ENCODE results near the gene ACTA2. TPM values are rescaled to one million over a fixed set of nuclear protein-coding genes. Genes with fewer than 3 reads are reported as not detected.

ACTA2 gene
- total RNA-seq, 1 experiment from 2014 or later: 2.4 TPM

DNA sequence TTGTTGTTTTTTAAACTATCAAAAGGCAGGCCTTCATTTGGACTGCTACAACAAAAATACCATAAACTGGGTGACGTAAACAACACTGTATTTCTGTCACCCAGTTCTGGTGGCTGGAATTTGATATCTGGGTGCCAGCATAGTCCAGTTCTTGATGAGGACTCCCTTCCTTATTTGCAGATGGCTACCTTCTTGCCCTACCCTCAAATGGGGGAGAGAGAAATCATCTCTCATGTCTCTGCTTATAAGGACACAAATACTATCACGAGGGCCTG lies 25.2 kb downstream of the ACTA2 start:
- no peaks in the 10 kb centered on the region for H3K79me2 ChIP-seq (ENCODE audit: insufficient read depth, low read length)
- no peak overlapping the region for H3T11ph ChIP-seq (ENCODE audit: low read length)
- H3K9ac ChIP-seq (ENCODE audit: extremely low read depth, insufficient read length, low read length): no peak overlapping the region
- H3K56ac ChIP-seq (ENCODE audit: insufficient read length, low read depth, low read length): no peak overlapping the region
- no peak overlapping the region for H2AFZ ChIP-seq (ENCODE audit: low read length)
- H2BK20ac ChIP-seq (ENCODE audit: low read depth, low read length, poor library complexity, severe bottlenecking): no peak overlapping the region
- no peak overlapping the region for H3K18ac ChIP-seq (ENCODE audit: insufficient read length, low read depth, low read length)
- H3K27ac ChIP-seq (ENCODE audit: insufficient read length, low read depth, low read length): no peak overlapping the region
- no peak for DNase-seq
- H3K4me1 Mint-ChIP-seq: peaks cover 2 to 9% of the 10 kb centered on the region in 2 experiments
- H3K4me1 ChIP-seq (ENCODE audit: insufficient read depth, low read length): no peaks in the 10 kb centered on the region; the same call in 1 of the 2 replicates
- H3K9me3 Mint-ChIP-seq: no peaks in the 10 kb centered on the region
- H3K4me3 Mint-ChIP-seq: no peak overlapping the region
- H4K8ac ChIP-seq (replicated peaks; ENCODE audit: insufficient read length, low read depth, low read length): no peak overlapping the region
- no peaks in the 10 kb centered on the region for H3K9me3 ChIP-seq (ENCODE audit: control insufficient read depth, low read depth, low read length)
- no peak overlapping the region for H3K4me2 ChIP-seq (ENCODE audit: insufficient read depth, insufficient read length, low read length)
- no CpG with 5 or more reads among the region's 2 CpGs for WGBS (ENCODE audit: extremely low coverage, insufficient read length, low lambda C conversion rate)
- H2BK15ac ChIP-seq (ENCODE audit: low read depth, low read length): no peak overlapping the region
- no peak overlapping the region for H2BK120ac ChIP-seq (ENCODE audit: low read depth, low read length, poor library complexity, severe bottlenecking)
- H3K4ac ChIP-seq (ENCODE audit: low read depth, low read length): no peak overlapping the region
- no peak overlapping the region for H4K5ac ChIP-seq (ENCODE audit: insufficient read length, low read depth, low read length)
- H3K27me3 ChIP-seq (ENCODE audit: insufficient read depth, low read length): no peaks in the 10 kb centered on the region
- H4K20me1 ChIP-seq (ENCODE audit: control insufficient read depth, insufficient read depth, insufficient read length): no peaks in the 10 kb centered on the region
- H3K23me2 ChIP-seq (ENCODE audit: insufficient read length, low read depth, low read length, poor library complexity, severe bottlenecking): no peaks in the 10 kb centered on the region
- H4K91ac ChIP-seq (ENCODE audit: insufficient read length, low read depth, low read length): no peak overlapping the region
- H3K14ac ChIP-seq (ENCODE audit: insufficient read depth, low read length): no peak overlapping the region
- H3K27ac Mint-ChIP-seq: no peak overlapping the region
- no peak overlapping the region for H2AK5ac ChIP-seq (ENCODE audit: insufficient read length, low read length)
- no peaks in the 10 kb centered on the region for H3K79me1 ChIP-seq (ENCODE audit: insufficient read depth, low read depth, low read length, poor library complexity, severe bottlenecking)
- no peak overlapping the region for H2BK5ac ChIP-seq (ENCODE audit: insufficient read length, low read length)
- H3K27me3 Mint-ChIP-seq (ENCODE audit: low read depth): no peaks in the 10 kb centered on the region
- H3K23ac ChIP-seq (ENCODE audit: insufficient read length, low read depth, low read length): no peak overlapping the region
- peaks cover 0 to 2% (median 0%) of the 10 kb centered on the region in 3 experiments; a peak in 1 of 7 replicates for H3K36me3 Mint-ChIP-seq (ENCODE audit: insufficient read depth in 1 of 3, low read depth in 3 of 3)
- TF ChIP-seq, protein P1, sequence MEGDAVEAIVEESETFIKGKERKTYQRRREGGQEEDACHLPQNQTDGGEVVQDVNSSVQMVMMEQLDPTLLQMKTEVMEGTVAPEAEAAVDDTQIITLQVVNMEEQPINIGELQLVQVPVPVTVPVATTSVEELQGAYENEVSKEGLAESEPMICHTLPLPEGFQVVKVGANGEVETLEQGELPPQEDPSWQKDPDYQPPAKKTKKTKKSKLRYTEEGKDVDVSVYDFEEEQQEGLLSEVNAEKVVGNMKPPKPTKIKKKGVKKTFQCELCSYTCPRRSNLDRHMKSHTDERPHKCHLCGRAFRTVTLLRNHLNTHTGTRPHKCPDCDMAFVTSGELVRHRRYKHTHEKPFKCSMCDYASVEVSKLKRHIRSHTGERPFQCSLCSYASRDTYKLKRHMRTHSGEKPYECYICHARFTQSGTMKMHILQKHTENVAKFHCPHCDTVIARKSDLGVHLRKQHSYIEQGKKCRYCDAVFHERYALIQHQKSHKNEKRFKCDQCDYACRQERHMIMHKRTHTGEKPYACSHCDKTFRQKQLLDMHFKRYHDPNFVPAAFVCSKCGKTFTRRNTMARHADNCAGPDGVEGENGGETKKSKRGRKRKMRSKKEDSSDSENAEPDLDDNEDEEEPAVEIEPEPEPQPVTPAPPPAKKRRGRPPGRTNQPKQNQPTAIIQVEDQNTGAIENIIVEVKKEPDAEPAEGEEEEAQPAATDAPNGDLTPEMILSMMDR (conservative IDR thresholded peaks at IDR 0.05): no peak
- H2BK12ac ChIP-seq (ENCODE audit: insufficient read length, low read depth, low read length): no peak overlapping the region
